Neural cell (in vitro differentiated cells): ENCODE results near the gene SPEF1. TPM values are rescaled to one million over a fixed set of nuclear protein-coding genes. Genes with fewer than 3 reads are reported as not detected.

Experiments used
- H2AFZ ChIP-seq: fragments of 200-600, 300-800 bp; sonication (generic), shearing (Covaris generic); 2 replicates; pipeline ENCODE4 v1.6.0; 2014; ENCODE audit warnings: low read depth, mild to moderate bottlenecking, antibody characterized with exemption, low read length, moderate library complexity
- H3F3A ChIP-seq: fragments of 200-600 bp; shearing (Covaris generic); 2 replicates; pipeline ENCODE4 v1.6.1; 2016; ENCODE audit warnings: mild to moderate bottlenecking, moderate library complexity, mixed read lengths, antibody characterized with exemption, low read length; ENCODE audit not compliant: insufficient read depth, poor library complexity, severe bottlenecking
- H3K27ac ChIP-seq: fragments of 200-600, 300-800 bp; sonication (generic), shearing (Covaris generic); 2 replicates; pipeline ENCODE4 v1.5.1; 2014; ENCODE audit warnings: mild to moderate bottlenecking, low read length, moderate library complexity
- H3K27me3 ChIP-seq: fragments of 300-800, 200-600 bp; sonication (generic), shearing (Covaris generic); 2 replicates; pipeline ENCODE4 v1.6.0; 2014; ENCODE audit warnings: mild to moderate bottlenecking, low read depth, low read length, moderate library complexity; ENCODE audit not compliant: insufficient read depth
- H3K36me3 ChIP-seq: fragments of 300-800, 200-600 bp; sonication (generic), shearing (Covaris generic); 2 replicates; pipeline ENCODE4 v1.5.1; 2014; ENCODE audit warnings: mild to moderate bottlenecking, antibody characterized with exemption, low read length, moderate library complexity; ENCODE audit not compliant: insufficient read depth
- H3K4me2 ChIP-seq: fragments of 300-800, 200-600 bp; sonication (generic), shearing (Covaris generic); 2 replicates; pipeline ENCODE4 v1.6.0; 2014; ENCODE audit warnings: mild to moderate bottlenecking, low read length
- H3K4me3 ChIP-seq: fragments of 300-800, 200-600 bp; sonication (generic), shearing (Covaris generic); 2 replicates; pipeline ENCODE4 v1.5.1; 2014; ENCODE audit warnings: mild to moderate bottlenecking, low read length, moderate library complexity
- H3K79me2 ChIP-seq: fragments of 200-600 bp; shearing (Covaris generic); replicated peaks from 2 replicates; pipeline ENCODE4 v1.6.0; 2014; ENCODE audit warnings: mild to moderate bottlenecking, low read length, moderate library complexity; ENCODE audit not compliant: insufficient read depth
- H3K9ac ChIP-seq: fragments of 300-800, 200-600 bp; sonication (generic), shearing (Covaris generic); 2 replicates; pipeline ENCODE4 v1.6.1; 2016; ENCODE audit warnings: mild to moderate bottlenecking, low read length, mixed read lengths
- H3K9me2 ChIP-seq: fragments of 200-600 bp; shearing (Covaris generic); 2 replicates; pipeline ENCODE4 v1.6.1; 2016; ENCODE audit warnings: mild to moderate bottlenecking, low read length, mixed read lengths; ENCODE audit not compliant: insufficient read depth
- H3K9me3 ChIP-seq: fragments of 200-600, 300-800 bp; sonication (generic), shearing (Covaris generic); 2 replicates; pipeline ENCODE4 v1.6.1; 2016; ENCODE audit warnings: mild to moderate bottlenecking, mixed run types, low read length, moderate library complexity, mixed read lengths
- H4K20me1 ChIP-seq: fragments of 200-600 bp; shearing (Covaris generic); 2 replicates; pipeline ENCODE4 v1.6.1; 2016; ENCODE audit warnings: mild to moderate bottlenecking, mixed run types; ENCODE audit not compliant: insufficient read depth
- CTCF ChIP-seq: fragments of 450-650 bp; IDR thresholded peaks from 2 replicates; pipeline ENCODE4 v1.5.1; 2014; ENCODE audit warnings: antibody characterized with exemption, mild to moderate bottlenecking, moderate library complexity; ENCODE audit not compliant: poor library complexity, severe bottlenecking
- EP300 ChIP-seq: fragments of 450-650 bp; conservative IDR thresholded peaks from 2 replicates; pipeline ENCODE4 v1.6.1; 2014; ENCODE audit warnings: antibody characterized with exemption, mild to moderate bottlenecking, moderate library complexity; ENCODE audit not compliant: poor library complexity, severe bottlenecking
- EZH2 ChIP-seq: fragments of 200-600, 300-800 bp; shearing (Covaris generic), sonication (generic); IDR thresholded peaks from 2 replicates; pipeline ENCODE4 v1.6.1; 2014; ENCODE audit warnings: antibody characterized with exemption, low read length, borderline replicate concordance, mild to moderate bottlenecking; ENCODE audit not compliant: insufficient read depth, poor library complexity, severe bottlenecking
- MXI1 ChIP-seq: fragments of 450-650 bp; conservative IDR thresholded peaks from 2 replicates; pipeline ENCODE4 v1.6.1; 2014; ENCODE audit warnings: antibody characterized with exemption, mild to moderate bottlenecking; ENCODE audit not compliant: poor library complexity, severe bottlenecking
- POLR2AphosphoS5 ChIP-seq: IDR thresholded peaks from 2 replicates; pipeline ENCODE4 v1.6.1; 2012
- RAD21 ChIP-seq: fragments of 450-650 bp; conservative IDR thresholded peaks from 2 replicates; pipeline ENCODE4 v1.6.1; 2014; ENCODE audit warnings: antibody characterized with exemption, mild to moderate bottlenecking, moderate library complexity
- REST ChIP-seq: IDR thresholded peaks from 2 replicates; pipeline ENCODE4 v1.6.1; 2012; ENCODE audit warnings: borderline replicate concordance
- SMC3 ChIP-seq: fragments of 450-650 bp; conservative IDR thresholded peaks from 2 replicates; pipeline ENCODE4 v1.6.1; 2014; ENCODE audit warnings: antibody characterized with exemption, mild to moderate bottlenecking, moderate library complexity; ENCODE audit not compliant: poor library complexity
- TAF1 ChIP-seq: IDR thresholded peaks from 2 replicates; pipeline ENCODE4 v1.6.1; 2012; ENCODE audit warnings: low read depth
- polyA plus RNA-seq: library from polyadenylated mRNA; depleted of rRNA; stranded (reverse); fragments of >200 nt; gene quantifications from 2 replicates; pipeline ENCODE4 v1.2.3, GENCODE V29; 2014

The SPEF1 gene
- polyA plus RNA-seq, 1 donor from 2014 or later: 0.58 TPM

GRCh38 chr20:3739054-3739925 is 42.0 kb downstream of the SPEF1 start:
- Histone ChIP-seq H3K9me2 (no peaks in the 10 kb centered on the region), H3K36me3 (no peaks in the 10 kb centered on the region), H2AFZ (no peak overlapping the region), H4K20me1 (no peaks in the 10 kb centered on the region), H3K9ac (no peak overlapping the region), H3K4me3 (no peak overlapping the region), H3K9me3 (no peaks in the 10 kb centered on the region), H3K27ac (no peak overlapping the region), H3K79me2 (no peaks in the 10 kb centered on the region), H3K27me3 (peaks cover 5% of the 10 kb centered on the region), H3F3A (no peaks in the 10 kb centered on the region), H3K4me2 (no peak overlapping the region)
- TF ChIP-seq MXI1 (no peak), CTCF (no peak), POLR2AphosphoS5 (no peak), TAF1 (no peak), RAD21 (no peak), EZH2 (no peak), SMC3 (no peak), REST (no peak), EP300 (no peak)

GRCh38 chr20:3738111-3739053 is 42.9 kb downstream of the SPEF1 start:
- Histone ChIP-seq H3K4me2 (no peak overlapping the region), H3K27me3 (no peaks in the 10 kb centered on the region), H3K27ac (no peak overlapping the region), H3F3A (no peaks in the 10 kb centered on the region), H3K9ac (no peak overlapping the region), H2AFZ (no peak overlapping the region), H3K36me3 (no peaks in the 10 kb centered on the region), H3K9me3 (no peaks in the 10 kb centered on the region), H3K9me2 (no peaks in the 10 kb centered on the region), H3K4me3 (no peak overlapping the region), H4K20me1 (no peaks in the 10 kb centered on the region), H3K79me2 (no peaks in the 10 kb centered on the region)
- TF ChIP-seq CTCF (no peak), REST (no peak), SMC3 (no peak), TAF1 (no peak), EP300 (no peak), EZH2 (no peak), RAD21 (no peak), POLR2AphosphoS5 (no peak), MXI1 (no peak)
